Measurements from ENCODE around the gene PGGHG.

DNA sequence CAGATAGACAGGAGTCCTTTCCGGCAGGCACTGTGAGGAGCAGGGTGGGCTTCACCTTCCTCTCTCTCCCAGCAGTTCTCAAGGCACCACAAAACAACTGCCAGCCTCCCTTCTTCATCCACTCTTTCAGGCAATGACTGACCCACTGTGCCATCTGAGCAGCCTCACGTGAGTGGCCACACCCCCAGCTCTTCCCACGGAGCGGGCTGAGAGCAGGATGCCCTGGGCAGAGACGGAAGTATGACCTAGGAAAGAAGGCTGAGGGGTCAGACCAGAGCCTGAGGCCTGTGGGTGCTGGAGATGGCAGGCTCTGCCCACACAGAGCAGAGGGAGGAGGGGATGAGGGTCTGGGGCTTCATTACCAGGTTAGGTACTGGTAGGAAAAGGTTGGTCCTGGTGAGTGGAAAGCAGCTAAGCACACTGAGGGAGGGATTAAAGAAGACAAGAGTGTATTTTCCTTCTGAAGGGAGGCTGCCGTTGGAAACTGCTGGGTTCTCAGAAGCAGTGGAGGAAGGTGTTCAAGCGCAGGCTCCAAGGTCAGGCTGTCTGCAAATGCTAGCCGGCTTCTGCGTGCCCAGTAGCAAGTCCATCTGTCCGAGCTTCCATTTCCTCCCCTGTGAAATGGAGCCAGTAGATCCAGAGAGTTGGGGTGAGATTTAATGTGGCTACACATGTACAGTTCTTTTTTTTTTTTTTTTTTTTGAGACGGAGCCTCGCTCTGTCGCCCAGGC, 6.1 kb upstream of the PGGHG start:
- TF ChIP-seq SMARCE1 (IDR thresholded peaks at IDR 0.05; ENCODE audit: borderline replicate concordance) (no peak), CTCF (CRISPR knock-in tag; IDR thresholded peaks at IDR 0.05) (no peak), RXRA (CRISPR knock-in tag; IDR thresholded peaks at IDR 0.05) (no peak), ZMAT3 (CRISPR knock-in tag; conservative IDR thresholded peaks at IDR 0.05) (no peak), GZF1 (CRISPR knock-in tag; IDR thresholded peaks at IDR 0.05) (no peak), EZH2 (conservative IDR thresholded peaks at IDR 0.05; ENCODE audit: low read depth, low read length) (no peak)
